KMS-11 (cell line): ENCODE data around the gene ZBTB39.
"Not testable (repeated sequence)": the region's sequence is repeated elsewhere in the genome, so short reads cannot be mapped to it uniquely, and the experiment has no call there.

Experiments
- H2AFZ ChIP-seq: fragments of 200-600 bp; sonication (generic); 2 replicates; pipeline ENCODE4 v1.6.1; 2016; ENCODE audit warnings: antibody characterized with exemption, mixed run types, low read depth
- H3K27ac ChIP-seq: fragments of 200-600 bp; sonication (generic); 2 replicates; pipeline ENCODE4 v1.6.1; 2016; ENCODE audit warnings: mild to moderate bottlenecking, mixed run types
- H3K27me3 ChIP-seq: fragments of 200-600 bp; sonication (generic); 2 replicates; pipeline ENCODE4 v1.6.1; 2017; ENCODE audit warnings: mild to moderate bottlenecking, low read depth, mixed run types, moderate library complexity; ENCODE audit not compliant: insufficient read depth
- H3K36me3 ChIP-seq: fragments of 200-600 bp; sonication (generic); 2 replicates; pipeline ENCODE4 v1.6.1; 2017; ENCODE audit warnings: mild to moderate bottlenecking, mixed run types; ENCODE audit not compliant: insufficient read depth
- H3K4me1 ChIP-seq: fragments of 200-600 bp; sonication (generic); 2 replicates; pipeline ENCODE4 v1.6.1; 2016; ENCODE audit warnings: mild to moderate bottlenecking, low read depth, mixed run types; ENCODE audit not compliant: poor library complexity, severe bottlenecking
- H3K4me2 ChIP-seq: fragments of 200-600 bp; sonication (generic); 2 replicates; pipeline ENCODE4 v1.7.0; 2016; ENCODE audit warnings: mild to moderate bottlenecking, mixed run types
- H3K4me3 ChIP-seq: fragments of 200-600 bp; sonication (generic); IDR thresholded peaks from 2 replicates; pipeline ENCODE4 v1.6.1; 2017; ENCODE audit warnings: low read depth, low read length, mixed read lengths; ENCODE audit not compliant: insufficient read depth
- H3K79me2 ChIP-seq: fragments of 200-600 bp; sonication (generic); 2 replicates; pipeline ENCODE4 v1.6.1; 2016; ENCODE audit warnings: low read depth, mixed run types; ENCODE audit not compliant: insufficient read depth
- H3K9ac ChIP-seq: fragments of 200-600 bp; sonication (generic); 2 replicates; pipeline ENCODE4 v1.6.1; 2016; ENCODE audit warnings: mild to moderate bottlenecking, mixed run types
- H4K20me1 ChIP-seq: fragments of 200-600 bp; sonication (generic); 2 replicates; pipeline ENCODE4 v1.6.1; 2016; ENCODE audit warnings: mild to moderate bottlenecking, mixed run types; ENCODE audit not compliant: insufficient read depth
- CTCF ChIP-seq: fragments of 200-600 bp; sonication (generic); conservative IDR thresholded peaks from 2 replicates; pipeline ENCODE4 v1.6.1; 2017; ENCODE audit warnings: low read depth, mild to moderate bottlenecking, antibody characterized with exemption, low read length, moderate library complexity, mixed read lengths

Gene ZBTB39

GRCh38 chr12:56983386-56983785 is 23.0 kb downstream of the ZBTB39 start:
- Histone ChIP-seq H3K36me3 (no peaks in the 10 kb centered on the region), H3K4me1 (peaks cover 15% of the 10 kb centered on the region), H3K79me2 (no peaks in the 10 kb centered on the region), H3K4me3 (no peak overlapping the region), H4K20me1 (no peaks in the 10 kb centered on the region), H2AFZ (no peak overlapping the region), H3K27me3 (no peaks in the 10 kb centered on the region), H3K4me2 (no peak overlapping the region), H3K27ac (no peak overlapping the region), H3K9ac (no peak overlapping the region)
- no peak for TF ChIP-seq CTCF

GRCh38 chr12:56982578-56983236 is 23.6 kb downstream of the ZBTB39 start:
- H3K36me3 ChIP-seq, H4K20me1 ChIP-seq, H3K27me3 ChIP-seq, H3K4me2 ChIP-seq, H2AFZ ChIP-seq, H3K4me3 ChIP-seq, H3K27ac ChIP-seq, H3K79me2 ChIP-seq, H3K9ac ChIP-seq: not testable (repeated sequence)
- H3K4me1 ChIP-seq, result peaks cover 13% of the 10 kb centered on the region

GRCh38 chr12:56980941-56981530 is 25.3 kb downstream of the ZBTB39 start:
- no peak overlapping the region for H3K9ac ChIP-seq
- H3K36me3 ChIP-seq, result no peaks in the 10 kb centered on the region
- no peak for TF ChIP-seq CTCF
- no peak overlapping the region for H2AFZ ChIP-seq
- no peaks in the 10 kb centered on the region for H3K79me2 ChIP-seq
- no peaks in the 10 kb centered on the region for H4K20me1 ChIP-seq
- H3K4me2 ChIP-seq, result no peak overlapping the region
- no peak overlapping the region for H3K27ac ChIP-seq
- H3K27me3 ChIP-seq, result no peaks in the 10 kb centered on the region
- H3K4me3 ChIP-seq, result no peak overlapping the region
- H3K4me1 ChIP-seq, result peaks cover 11% of the 10 kb centered on the region

GRCh38 chr12:56980268-56980667 is 26.1 kb downstream of the ZBTB39 start:
- no peak overlapping the region for H3K9ac ChIP-seq
- no peaks in the 10 kb centered on the region for H3K27me3 ChIP-seq
- H3K27ac ChIP-seq, result no peak overlapping the region
- no peak for TF ChIP-seq CTCF
- H3K4me3 ChIP-seq, result no peak overlapping the region
- H3K4me2 ChIP-seq, result no peak overlapping the region; the same call in 1 of the 2 replicates
- peaks cover 11% of the 10 kb centered on the region for H3K4me1 ChIP-seq
- H3K36me3 ChIP-seq, result no peaks in the 10 kb centered on the region
- no peak overlapping the region for H2AFZ ChIP-seq
- no peaks in the 10 kb centered on the region for H4K20me1 ChIP-seq
- no peaks in the 10 kb centered on the region for H3K79me2 ChIP-seq

GRCh38 chr12:56979628-56980027 is 26.7 kb downstream of the ZBTB39 start:
- H3K4me2 ChIP-seq, result no peak overlapping the region; the same call in 1 of the 2 replicates
- no peak overlapping the region; the same call in 1 of the 2 replicates for H2AFZ ChIP-seq
- H3K27me3 ChIP-seq, result no peaks in the 10 kb centered on the region
- H3K4me3 ChIP-seq, result no peak overlapping the region
- H3K36me3 ChIP-seq, result no peaks in the 10 kb centered on the region
- no peaks in the 10 kb centered on the region for H3K79me2 ChIP-seq
- H3K9ac ChIP-seq, result no peak overlapping the region
- H3K4me1 ChIP-seq, result peaks cover 11% of the 10 kb centered on the region
- H3K27ac ChIP-seq, result no peak overlapping the region
- TF ChIP-seq CTCF, result no peak
- no peaks in the 10 kb centered on the region for H4K20me1 ChIP-seq
